H1 (cell line): ENCODE measurements around the gene CGB3. TPM values are rescaled to one million over a fixed set of nuclear protein-coding genes. Genes with fewer than 3 reads are reported as not detected.

ENCODE experiments used
- CTCF ChIA-PET: fragments of 300-600 bp; sonication (Branson Sonifier 250); formaldehyde crosslinking; loops from one replicate; lab custom pipeline; 2021; ENCODE audit not compliant: partially characterized antibody; lab: Charles Lee
- POLR2A ChIA-PET: fragments of 300-600 bp; sonication (Branson Sonifier 250); formaldehyde crosslinking; loops from one replicate; lab custom pipeline; 2021; ENCODE audit warnings: inconsistent platforms; ENCODE audit not compliant: partially characterized antibody; lab: Charles Lee
- DNase-seq, 2 experiments: peaks; one replicate each; pipeline versions ENCODE4 v3.0.0 to v3.0.0-alpha.2; 2010 to 2022; ENCODE audit warnings: low spot score in 2 of 2, low read depth in 1 of 2, mixed read lengths in 1 of 2
- FAIRE-seq: peaks from 2 replicates; lab custom pipeline; 2011; peaks lifted over from hg19 to GRCh38; lab: Jason Lieb, UNC
- H2AFZ ChIP-seq: 2 replicates; pipeline ENCODE4 v1.8.1; 2012; ENCODE audit warnings: low read length, inconsistent platforms
- H2AK5ac ChIP-seq: 2 replicates; pipeline ENCODE4 v1.6.1; 2013; ENCODE audit warnings: low read depth, low read length
- H2BK120ac ChIP-seq: replicated peaks from 2 replicates; pipeline ENCODE3; 2013; ENCODE audit warnings: low read depth, low read length, inconsistent platforms
- H2BK12ac ChIP-seq: 2 replicates; pipeline ENCODE4 v1.6.1; 2013; ENCODE audit warnings: low read depth, low read length
- H2BK15ac ChIP-seq: 2 replicates; pipeline ENCODE4 v1.6.1; 2013; ENCODE audit warnings: low read length
- H2BK20ac ChIP-seq: 2 replicates; pipeline ENCODE4 v1.6.1; 2013; ENCODE audit warnings: low read length
- H2BK5ac ChIP-seq: 2 replicates; pipeline ENCODE4 v1.6.1; 2013; ENCODE audit warnings: low read depth, low read length
- H3K14ac ChIP-seq: 2 replicates; pipeline ENCODE4 v1.6.1; 2013; ENCODE audit warnings: inconsistent platforms; ENCODE audit not compliant: insufficient read length
- H3K18ac ChIP-seq: 2 replicates; pipeline ENCODE4 v1.6.1; 2013; ENCODE audit warnings: low read length; ENCODE audit errors: extremely low read depth
- H3K23ac ChIP-seq: 2 replicates; pipeline ENCODE4 v1.6.1; 2013; ENCODE audit warnings: inconsistent platforms; ENCODE audit not compliant: insufficient read length
- H3K23me2 ChIP-seq: 2 replicates; pipeline ENCODE4 v1.6.1; 2013; ENCODE audit warnings: low read depth, low read length
- H3K27ac ChIP-seq: 2 replicates; pipeline ENCODE4 v1.6.1; 2011; ENCODE audit warnings: low read depth, low read length, inconsistent platforms
- H3K27me3 ChIP-seq, 4 experiments: replicated peaks in 1 of 4; 1 replicate in 1 of 4; 2 replicates in 3 of 4; pipeline versions ENCODE4 v1.6.1 to v1.8.1; 2011 to 2013; ENCODE audit warnings: low read length in 3 of 4, mild to moderate bottlenecking in 3 of 4, inconsistent platforms in 2 of 4, mixed read lengths in 2 of 4, moderate library complexity in 1 of 4; ENCODE audit not compliant: control insufficient read depth in 3 of 4, insufficient read depth in 3 of 4; ENCODE audit errors: extremely low read depth in 1 of 4
- H3K36me3 ChIP-seq, 4 experiments: 2 replicates each; pipeline versions ENCODE4 v1.6.1 to v1.8.1; 2011 to 2013; ENCODE audit warnings: mild to moderate bottlenecking in 4 of 4, low read length in 3 of 4, moderate library complexity in 2 of 4, control low read depth in 1 of 4, inconsistent platforms in 1 of 4; ENCODE audit not compliant: insufficient read depth in 4 of 4, control insufficient read depth in 2 of 4
- H3K4ac ChIP-seq: replicated peaks from 2 replicates; pipeline ENCODE3; 2013; ENCODE audit warnings: low read length, low read depth, mixed read lengths, inconsistent platforms; ENCODE audit not compliant: insufficient read length
- H3K4me1 ChIP-seq, 4 experiments: replicated peaks in 1 of 4; 1 replicate in 1 of 4; 2 replicates in 3 of 4; pipeline versions ENCODE4 v1.6.1 to v1.8.1; 2011 to 2013; ENCODE audit warnings: low read length in 3 of 4, inconsistent platforms in 2 of 4, mixed read lengths in 1 of 4; ENCODE audit not compliant: insufficient read depth in 4 of 4, control insufficient read depth in 3 of 4
- H3K4me2 ChIP-seq, 2 experiments: 2 replicates each; pipeline versions ENCODE4 v1.6.1 to v1.8.1; 2011 to 2013; ENCODE audit warnings: low read depth in 2 of 2, low read length in 2 of 2, control low read depth in 1 of 2, inconsistent platforms in 1 of 2, mild to moderate bottlenecking in 1 of 2; ENCODE audit not compliant: insufficient read depth in 1 of 2
- H3K4me3 ChIP-seq, 4 experiments: fragments of 200-600, 300-600 bp in 1 of 4; sonication (generic), shearing (Covaris generic), sonication (Bioruptor Twin) in 1 of 4; 2 replicates each; pipeline versions ENCODE4 v1.5.1 to v1.8.1; 2011 to 2016; ENCODE audit warnings: low read length in 4 of 4, low read depth in 3 of 4, control low read depth in 2 of 4, inconsistent platforms in 2 of 4, mild to moderate bottlenecking in 2 of 4, mixed read lengths in 1 of 4, moderate library complexity in 1 of 4; ENCODE audit not compliant: insufficient read depth in 2 of 4; ENCODE audit errors: extremely low read depth in 1 of 4
- H3K56ac ChIP-seq: replicated peaks from 2 replicates; pipeline ENCODE3; 2013; ENCODE audit warnings: low read depth, mild to moderate bottlenecking, mixed read lengths, low read length, inconsistent platforms; ENCODE audit not compliant: insufficient read length
- H3K79me1 ChIP-seq: 2 replicates; pipeline ENCODE4 v1.6.1; 2013; ENCODE audit warnings: low read depth, low read length, control low read depth
- H3K79me2 ChIP-seq, 2 experiments: 2 replicates each; pipeline versions ENCODE4 v1.6.1 to v1.8.1; 2012 to 2013; ENCODE audit warnings: low read length in 2 of 2, mild to moderate bottlenecking in 2 of 2, inconsistent platforms in 1 of 2; ENCODE audit not compliant: insufficient read depth in 2 of 2, control insufficient read depth in 1 of 2
- H3K9ac ChIP-seq, 4 experiments: replicated peaks in 1 of 4; 1 replicate in 1 of 4; 2 replicates in 3 of 4; pipeline versions ENCODE4 v1.6.1 to v1.8.1; 2011 to 2013; ENCODE audit warnings: low read depth in 3 of 4, low read length in 3 of 4, control low read depth in 2 of 4, mild to moderate bottlenecking in 2 of 4, moderate library complexity in 2 of 4, inconsistent platforms in 1 of 4; ENCODE audit errors: extremely low read depth in 1 of 4
- H3K9me3 ChIP-seq, 2 experiments: 2 replicates each; pipeline versions ENCODE4 v1.6.1 to v1.8.1; 2012 to 2013; ENCODE audit warnings: mild to moderate bottlenecking in 2 of 2, moderate library complexity in 2 of 2, control low read depth in 1 of 2, inconsistent platforms in 1 of 2, low read depth in 1 of 2, low read length in 1 of 2, mixed read lengths in 1 of 2; ENCODE audit not compliant: insufficient read depth in 2 of 2
- H4K20me1 ChIP-seq, 2 experiments: replicated peaks in 1 of 2; 2 replicates each; pipeline versions ENCODE3 to v1.8.1; 2011 to 2013; ENCODE audit warnings: inconsistent platforms in 2 of 2, low read length in 2 of 2, mild to moderate bottlenecking in 1 of 2; ENCODE audit not compliant: insufficient read depth in 2 of 2, control insufficient read depth in 1 of 2
- H4K5ac ChIP-seq: 2 replicates; pipeline ENCODE4 v1.6.1; 2013; ENCODE audit warnings: low read length, low read depth, mixed read lengths, inconsistent platforms; ENCODE audit not compliant: insufficient read length
- H4K8ac ChIP-seq: 2 replicates; pipeline ENCODE4 v1.8.0; 2013; ENCODE audit warnings: mild to moderate bottlenecking, moderate library complexity, low read length, inconsistent platforms; ENCODE audit not compliant: insufficient read depth; ENCODE audit errors: extremely low read depth
- H4K91ac ChIP-seq: replicated peaks from 2 replicates; pipeline ENCODE3; 2013; ENCODE audit warnings: low read length, mixed read lengths, inconsistent platforms; ENCODE audit not compliant: insufficient read length
- whole genome bisulfite sequencing, 2 experiments: shearing (Covaris generic) in 1 of 2; methylation state at CpG; one replicate each; pipeline versions ENCODE4 v1.1.6 to v1.1.7; 2013 to 2015; ENCODE audit warnings: low lambda C conversion rate in 2 of 2, mixed read lengths in 2 of 2, inconsistent platforms in 1 of 2, low coverage in 1 of 2, missing lambda C conversion rate in 1 of 2; ENCODE audit not compliant: insufficient replicate concordance in 2 of 2, insufficient coverage in 1 of 2, insufficient read length in 1 of 2; ENCODE audit errors: extremely low coverage in 1 of 2, missing lambda C conversion rate in 1 of 2; 5-methylcytosine and 5-hydroxymethylcytosine counted together
- polyA plus RNA-seq, 7 experiments: library from polyadenylated mRNA; depleted of rRNA in 3 of 7; stranded (reverse) in 5 of 7; unstranded in 2 of 7; fragments of >200 nt in 5 of 7; fragments of 200-250 nt in 2 of 7; gene quantifications; 1 replicate in 5 of 7; 2 replicates in 1 of 7; 4 replicates in 1 of 7; pipeline versions ENCODE4 v1.2.1 to v1.2.3, GENCODE V29; 2011 to 2013; ENCODE audit warnings: missing spikeins in 2 of 7, mixed read lengths in 2 of 7
- total RNA-seq: library from RNA; stranded (reverse); fragmentation: NEBNext Ultra II Directional; extraction: Animal tissue kit (Norgen Biotek cat#: 25700); gene quantifications from 2 replicates; pipeline ENCODE4 v1.2.1, GENCODE V29; 2021
- TF ChIP-seq, protein P1 (sequence below): IDR thresholded peaks from 2 replicates; pipeline ENCODE4 v1.6.1; 2012; ENCODE audit warnings: inconsistent platforms

The CGB3 gene
- total and polyA plus RNA-seq, 2 of the 8 experiments (the other 6 are each of a cell fraction or from before 2014, with no cell fraction given): not detected

DNA sequence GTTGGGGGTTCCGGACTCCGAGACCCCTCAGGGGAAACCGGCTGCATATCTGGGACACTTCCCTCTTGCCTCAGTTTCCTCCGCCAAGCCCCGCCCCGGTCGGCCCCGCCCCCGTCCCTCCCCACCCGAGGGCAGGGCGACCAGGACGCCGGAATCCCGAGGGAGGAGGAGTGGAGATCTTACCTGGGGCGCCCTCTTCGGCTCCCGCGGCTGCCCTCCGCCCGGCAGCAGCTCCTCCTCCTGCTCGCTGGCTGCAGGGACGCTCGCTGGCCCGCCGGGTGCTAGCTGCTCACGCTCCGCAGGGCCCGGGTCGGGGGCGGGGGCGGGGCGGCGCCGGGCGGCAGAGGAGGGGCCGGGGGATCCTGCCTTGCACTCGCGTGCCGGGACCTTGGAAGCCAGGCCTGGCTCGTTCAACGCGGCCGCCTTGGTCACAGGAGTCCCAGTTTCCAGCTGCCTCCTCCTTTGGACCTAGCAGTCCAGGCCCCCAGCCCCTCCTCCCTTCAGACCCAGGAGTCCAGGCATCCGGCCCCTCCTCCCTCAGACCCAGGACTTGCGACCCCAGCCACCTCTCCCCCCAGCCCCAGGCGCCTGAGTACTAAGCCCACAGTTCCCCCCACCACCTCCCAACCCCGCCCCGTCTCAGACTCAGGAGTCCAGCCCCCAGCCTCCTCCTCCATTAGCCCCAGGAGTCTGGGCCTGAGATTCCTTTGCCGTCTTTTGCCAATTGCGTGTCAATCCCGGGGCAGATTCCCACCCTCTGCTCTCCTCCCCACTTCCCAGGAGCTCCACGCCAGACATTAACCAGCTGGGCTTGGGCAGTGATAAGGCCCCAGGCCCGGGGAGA is 40.9 kb upstream of the CGB3 start, which contains the start of gene NTF4:
TSS of gene NTF4 (minus strand) at position 51 of the 844 bp plus-strand sequence. CDS start 2,821 bp downstream, outside the sequence.
- no peak within 1 kb of the TSS; the same call in none of the 2 replicates for H4K8ac ChIP-seq
- peak within 1 kb of the TSS; percentile 28 to 61 (median 31) for H3K4me3 ChIP-seq
- no peaks in the 10 kb centered on the region for H3K79me2 ChIP-seq
- peaks cover under 1 to 43% (median 36%) of the 10 kb centered on the region in 4 experiments for H3K27me3 ChIP-seq
- ChIA-PET POLR2A (interaction anchor here (0.9 to 1.5 kb wide), 3 partner anchors 13 to 53 kb away, joined by 3 read pairs; no protein-coding TSS in a partner anchor), CTCF (interaction anchor here (0.6 to 1.8 kb wide), 8 partner anchors 10 to 415 kb away, joined by 3 to 7 read pairs (median 4); partner anchors contain the start of genes GYS1 and RUVBL2)
- no peak within 1 kb of the TSS for H3K56ac ChIP-seq
- no peak within 1 kb of the TSS for H3K4ac ChIP-seq
- 4% methylated on average over 9 of the region's 53 CpGs; no CpG with 5 or more reads in 1 of the 2 experiments for WGBS, 2 experiments
- H3K14ac ChIP-seq: no peak within 1 kb of the TSS
- no peak within 1 kb of the TSS for H2BK20ac ChIP-seq
- H3K23ac ChIP-seq: no peak within 1 kb of the TSS
- H3K9ac ChIP-seq: peak within 1 kb of the TSS in 1 of 4 experiments; percentile 28; a peak in 1 of 7 replicates
- no peak within 1 kb of the TSS for H3K27ac ChIP-seq
- peak within 1 kb of the TSS; percentile 88 to 90 for H3K4me2 ChIP-seq
- H3K79me1 ChIP-seq: no peaks in the 10 kb centered on the region
- H4K5ac ChIP-seq: peak within 1 kb of the TSS; percentile 66
- H3K4me1 ChIP-seq: peaks cover 0 to 22% (median 17%) of the 10 kb centered on the region in 4 experiments; a peak in 6 of 7 replicates
- no peak for FAIRE-seq
- no peak within 1 kb of the TSS for H2BK120ac ChIP-seq
- H4K20me1 ChIP-seq: no peaks in the 10 kb centered on the region
- peaks cover 8% of the 10 kb centered on the region for H3K23me2 ChIP-seq
- peak in 1 of 2 experiments; percentile 78 for DNase-seq
- H3K9me3 ChIP-seq: no peaks in the 10 kb centered on the region
- no peak within 1 kb of the TSS for H2BK15ac ChIP-seq
- H4K91ac ChIP-seq: peak within 1 kb of the TSS; percentile 59
- peak within 1 kb of the TSS; percentile 85 for H3K18ac ChIP-seq
- H3K36me3 ChIP-seq: no peaks in the 10 kb centered on the region
- no peak within 1 kb of the TSS for H2AK5ac ChIP-seq
- H2AFZ ChIP-seq: 0 out of 2 replicates have a peak within 1 kb of the TSS, but pooled peaks have one; percentile 17
- peak within 1 kb of the TSS; percentile 50; the same call in 1 of the 2 replicates for H2BK12ac ChIP-seq
- H2BK5ac ChIP-seq: no peak within 1 kb of the TSS; the same call in 1 of the 2 replicates
- TF ChIP-seq, protein P1, sequence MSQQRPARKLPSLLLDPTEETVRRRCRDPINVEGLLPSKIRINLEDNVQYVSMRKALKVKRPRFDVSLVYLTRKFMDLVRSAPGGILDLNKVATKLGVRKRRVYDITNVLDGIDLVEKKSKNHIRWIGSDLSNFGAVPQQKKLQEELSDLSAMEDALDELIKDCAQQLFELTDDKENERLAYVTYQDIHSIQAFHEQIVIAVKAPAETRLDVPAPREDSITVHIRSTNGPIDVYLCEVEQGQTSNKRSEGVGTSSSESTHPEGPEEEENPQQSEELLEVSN: no peak
